HEK293 (cell line): ENCODE measurements around the gene RNU7-1.

Experiments used
- CTCF ChIA-PET: fragments of 350-600 bp; formaldehyde crosslinking; extraction: SDS; loops from one replicate; lab custom pipeline; 2021; ENCODE audit warnings: antibody characterized with exemption; lab: Yijun Ruan, JAX
- POLR2A ChIA-PET: fragments of 300-600 bp; formaldehyde crosslinking; extraction: SDS; loops from one replicate; lab custom pipeline; 2020; ENCODE audit warnings: antibody characterized with exemption, inconsistent platforms; lab: Yijun Ruan, JAX
- H3K27ac ChIP-seq: fragments of 200-500 bp; sonication (Bioruptor generic); 2 replicates; pipeline ENCODE4 v1.5.1; 2014; ENCODE audit warnings: low read depth, low read length, control low read depth, inconsistent platforms; ENCODE audit errors: extremely low read depth
- H3K36me3 ChIP-seq, 2 experiments: fragments of 200-500 bp in 1 of 2; sonication (Bioruptor generic) in 1 of 2; 1 replicate in 1 of 2; 2 replicates in 1 of 2; pipeline ENCODE4 v1.5.1; 2014 to 2017; ENCODE audit warnings: inconsistent platforms in 2 of 2, low read length in 2 of 2; ENCODE audit not compliant: control insufficient read depth in 2 of 2, insufficient read depth in 1 of 2
- H3K4me1 ChIP-seq: fragments of 200-500 bp; sonication (Bioruptor generic); 2 replicates; pipeline ENCODE4 v1.5.1; 2014; ENCODE audit warnings: mild to moderate bottlenecking, low read length, inconsistent platforms; ENCODE audit not compliant: control insufficient read depth, insufficient read depth
- H3K4me3 ChIP-seq: 2 replicates; pipeline ENCODE4 v1.5.1; 2011; ENCODE audit warnings: low read depth, mild to moderate bottlenecking, control low read depth, low read length, moderate library complexity
- H3K9me3 ChIP-seq: fragments of 200-500 bp; sonication (Bioruptor generic); 2 replicates; pipeline ENCODE4 v1.5.1; 2014; ENCODE audit warnings: low read depth, low read length, inconsistent platforms; ENCODE audit not compliant: control insufficient read depth, insufficient read depth
- AEBP2 ChIP-seq: fragments of 450-650 bp; formaldehyde crosslinking; IDR thresholded peaks from 2 replicates; pipeline ENCODE4 v1.5.1; 2016; ENCODE audit warnings: missing biosample characterization, missing genetic modification characterization, borderline replicate concordance
- GLI4 ChIP-seq: fragments of 450-650 bp; formaldehyde crosslinking; IDR thresholded peaks from 2 replicates; pipeline ENCODE4 v1.5.1; 2016; ENCODE audit warnings: missing biosample characterization, missing genetic modification characterization
- GLIS2 ChIP-seq: fragments of 450-650 bp; formaldehyde crosslinking; IDR thresholded peaks from 2 replicates; pipeline ENCODE4 v1.5.1; 2016; ENCODE audit warnings: missing biosample characterization, missing genetic modification characterization
- KLF1 ChIP-seq: fragments of 450-650 bp; formaldehyde crosslinking; IDR thresholded peaks from 2 replicates; pipeline ENCODE4 v1.5.1; 2016; ENCODE audit warnings: missing biosample characterization, missing genetic modification characterization
- OVOL3 ChIP-seq: fragments of 450-650 bp; formaldehyde crosslinking; IDR thresholded peaks from 2 replicates; pipeline ENCODE4 v1.5.1; 2016; ENCODE audit warnings: missing biosample characterization, missing genetic modification characterization
- PATZ1 ChIP-seq: fragments of 450-650 bp; formaldehyde crosslinking; IDR thresholded peaks from 2 replicates; pipeline ENCODE4 v1.5.1; 2016; ENCODE audit warnings: missing biosample characterization, missing genetic modification characterization
- REST ChIP-seq: fragments of 450-650 bp; formaldehyde crosslinking; IDR thresholded peaks from 2 replicates; pipeline ENCODE4 v1.5.1; 2016; ENCODE audit warnings: missing biosample characterization, missing genetic modification characterization
- SP2 ChIP-seq: fragments of 450-650 bp; formaldehyde crosslinking; IDR thresholded peaks from 2 replicates; pipeline ENCODE4 v1.5.1; 2016; ENCODE audit warnings: missing biosample characterization, missing genetic modification characterization
- TRIM28 ChIP-seq: IDR thresholded peaks from 2 replicates; pipeline ENCODE4 v1.6.1; 2011; ENCODE audit warnings: low read length, control low read depth, borderline replicate concordance
- ZBTB26 ChIP-seq: fragments of 450-650 bp; formaldehyde crosslinking; optimal IDR thresholded peaks from 2 replicates; pipeline ENCODE3; 2016; ENCODE audit warnings: missing biosample characterization, mild to moderate bottlenecking, missing genetic modification characterization
- ZBTB7A ChIP-seq: fragments of 450-650 bp; formaldehyde crosslinking; IDR thresholded peaks from 2 replicates; pipeline ENCODE4 v1.5.1; 2016; ENCODE audit warnings: low read depth, missing biosample characterization, missing genetic modification characterization
- ZFP69B ChIP-seq: fragments of 450-650 bp; formaldehyde crosslinking; IDR thresholded peaks from 2 replicates; pipeline ENCODE4 v1.5.1; 2016; ENCODE audit warnings: missing biosample characterization, missing genetic modification characterization
- ZNF398 ChIP-seq: fragments of 450-650 bp; formaldehyde crosslinking; IDR thresholded peaks from 2 replicates; pipeline ENCODE4 v1.5.1; 2017; ENCODE audit warnings: missing biosample characterization, missing genetic modification characterization
- ZNF501 ChIP-seq: fragments of 450-650 bp; formaldehyde crosslinking; IDR thresholded peaks from 2 replicates; pipeline ENCODE4 v1.5.1; 2016; ENCODE audit warnings: missing biosample characterization, missing genetic modification characterization
- ZNF621 ChIP-seq: fragments of 450-650 bp; formaldehyde crosslinking; IDR thresholded peaks from 2 replicates; pipeline ENCODE4 v1.5.1; 2017; ENCODE audit warnings: missing biosample characterization, missing genetic modification characterization
- ZNF692 ChIP-seq: fragments of 450-650 bp; formaldehyde crosslinking; IDR thresholded peaks from 2 replicates; pipeline ENCODE4 v1.5.1; 2016; ENCODE audit warnings: missing biosample characterization, missing genetic modification characterization
- ZNF792 ChIP-seq: fragments of 450-650 bp; formaldehyde crosslinking; IDR thresholded peaks from 2 replicates; pipeline ENCODE4 v1.5.1; 2016; ENCODE audit warnings: missing biosample characterization, missing genetic modification characterization

RNU7-1 gene

GRCh38 chr12:6928022-6928702 lies 15.5 kb upstream of the RNU7-1 start:
- H3K4me3 ChIP-seq = peak overlapping the region; percentile 74
- H3K9me3 ChIP-seq = no peaks in the 10 kb centered on the region
- ChIA-PET CTCF (interaction anchor here (1.7 kb wide), 1 partner anchor 55 kb away, joined by 3 read pairs; the partner anchor contains the start of gene SPSB2), POLR2A (interaction anchor here (0.9 to 4.3 kb wide), 3 partner anchors 10 to 160 kb away, joined by 3 to 32 read pairs (median 11); partner anchors contain the start of gene SPSB2)
- peaks cover 28% of the 10 kb centered on the region for H3K4me1 ChIP-seq
- H3K27ac ChIP-seq = peak overlapping the region; percentile 69; the same call in 1 of the 2 replicates
- H3K36me3 ChIP-seq = peaks cover 0 to 34% of the 10 kb centered on the region in 2 experiments; a peak in 1 of 3 replicates
- TF ChIP-seq AEBP2 (tag by site-specific recombination) = no peak
- no peak for TF ChIP-seq GLI4
- TF ChIP-seq ZBTB7A (tag by site-specific recombination) = no peak
- TF ChIP-seq ZNF621 (tag by site-specific recombination) = no peak
- TF ChIP-seq ZNF501 (tag by site-specific recombination) = 0 out of 2 replicates have a peak, but pooled peaks have one; percentile 27
- TF ChIP-seq OVOL3 (tag by site-specific recombination) = no peak
- no peak for TF ChIP-seq TRIM28
- TF ChIP-seq REST = no peak
- peak; percentile 41; the same call in 1 of the 2 replicates for TF ChIP-seq SP2
- TF ChIP-seq ZNF398 = peak; percentile 82
- 0 out of 2 replicates have a peak, but pooled peaks have one; percentile 45 for TF ChIP-seq GLIS2 (tag by site-specific recombination)
- TF ChIP-seq ZNF692 (tag by site-specific recombination) = peak; percentile 74
- 0 out of 2 replicates have a peak, but pooled peaks have one; percentile 30 for TF ChIP-seq ZFP69B (tag by site-specific recombination)

GRCh38 chr12:6928703-6929407 lies 14.8 kb upstream of the RNU7-1 start:
- no peaks in the 10 kb centered on the region for H3K9me3 ChIP-seq
- H3K4me1 ChIP-seq = peaks cover 28% of the 10 kb centered on the region
- POLR2A ChIA-PET = interaction anchor here (0.9 to 4.3 kb wide), 5 partner anchors 9 to 159 kb away, joined by 3 to 32 read pairs (median 7); partner anchors contain the start of genes C12orf57, RNU7-1 and SPSB2
- peak overlapping the region; percentile 74 for H3K4me3 ChIP-seq
- peaks cover 5 to 34% of the 10 kb centered on the region in 2 experiments; a peak in 2 of 3 replicates for H3K36me3 ChIP-seq
- CTCF ChIA-PET = interaction anchor here (0.8 to 1.2 kb wide), 3 partner anchors 9 to 56 kb away, joined by 3 to 5 read pairs (median 4); partner anchors contain the start of gene SPSB2
- H3K27ac ChIP-seq = peak overlapping the region; percentile 69; the same call in 1 of the 2 replicates
- 0 out of 2 replicates have a peak, but pooled peaks have one; percentile 80 for TF ChIP-seq PATZ1 (tag by site-specific recombination)
- TF ChIP-seq KLF1 (tag by site-specific recombination) = 0 out of 2 replicates have a peak, but pooled peaks have one; percentile 10
- TF ChIP-seq ZNF792 (tag by site-specific recombination) = no peak
- peak; percentile 3; the same call in 1 of the 2 replicates for TF ChIP-seq ZNF398
- TF ChIP-seq ZBTB26 = peak; percentile 27
